ENCODE data around the gene SAMD9L. TPM values are rescaled to one million over a fixed set of nuclear protein-coding genes. Genes with fewer than 3 reads are reported as not detected.

The SAMD9L gene
- total and polyA plus RNA-seq, 2 experiments from 2014 or later = 1.5 to 4.5 TPM

DNA sequence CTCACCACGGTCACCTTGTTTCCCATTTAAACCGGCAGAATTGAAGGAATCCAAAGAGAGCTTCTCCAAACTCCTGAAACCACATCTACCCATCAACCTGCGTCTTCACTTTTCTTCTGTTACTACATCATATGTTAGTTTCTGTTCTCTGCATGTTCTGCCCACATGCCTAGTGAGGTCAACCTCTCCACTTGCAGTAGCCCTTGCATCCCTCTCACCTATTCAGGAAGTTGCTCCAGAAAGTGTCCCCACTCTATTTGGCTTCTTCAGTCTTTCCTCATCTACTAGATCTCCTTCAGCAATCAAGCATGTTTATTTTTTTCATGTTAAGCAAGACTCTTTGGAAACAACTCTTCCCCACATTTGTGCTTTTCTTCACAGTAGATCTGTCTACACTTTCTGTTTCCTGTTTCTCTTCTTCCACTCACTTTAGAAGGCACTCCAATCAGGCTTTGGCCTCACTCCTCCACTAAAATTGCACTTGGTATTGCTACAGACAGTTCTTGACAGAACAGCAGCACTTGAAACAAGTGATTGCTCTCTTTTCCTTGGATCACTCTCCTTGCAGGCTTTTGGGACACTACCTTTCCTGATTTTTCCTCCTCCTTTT is 7.5 kb downstream of the SAMD9L start:
- Histone ChIP-seq H2AFZ (no peak overlapping the region), H3K9me3 (ENCODE audit: low read depth) (no peaks in the 10 kb centered on the region), H3K4me2 (no peak overlapping the region), H3K9me2 (replicated peaks; ENCODE audit: insufficient read depth) (no peaks in the 10 kb centered on the region), H3K27me3 (no peaks in the 10 kb centered on the region), H3K4me3 (no peak overlapping the region), H3K27ac (no peak overlapping the region), H3K79me2 (no peaks in the 10 kb centered on the region), H3K4me1 (ENCODE audit: insufficient read depth) (no peaks in the 10 kb centered on the region), H4K20me1 (ENCODE audit: insufficient read depth, poor library complexity, severe bottlenecking) (no peaks in the 10 kb centered on the region), H3K36me3 (replicated peaks; ENCODE audit: insufficient read depth, low read depth) (no peaks in the 10 kb centered on the region)
- no peak for DNase-seq (ENCODE audit: low spot score)
- 90% methylated on average over 3 of the region's 3 CpGs for WGBS (ENCODE audit: low lambda C conversion rate, missing lambda C conversion rate)
- TF ChIP-seq, protein P1, sequence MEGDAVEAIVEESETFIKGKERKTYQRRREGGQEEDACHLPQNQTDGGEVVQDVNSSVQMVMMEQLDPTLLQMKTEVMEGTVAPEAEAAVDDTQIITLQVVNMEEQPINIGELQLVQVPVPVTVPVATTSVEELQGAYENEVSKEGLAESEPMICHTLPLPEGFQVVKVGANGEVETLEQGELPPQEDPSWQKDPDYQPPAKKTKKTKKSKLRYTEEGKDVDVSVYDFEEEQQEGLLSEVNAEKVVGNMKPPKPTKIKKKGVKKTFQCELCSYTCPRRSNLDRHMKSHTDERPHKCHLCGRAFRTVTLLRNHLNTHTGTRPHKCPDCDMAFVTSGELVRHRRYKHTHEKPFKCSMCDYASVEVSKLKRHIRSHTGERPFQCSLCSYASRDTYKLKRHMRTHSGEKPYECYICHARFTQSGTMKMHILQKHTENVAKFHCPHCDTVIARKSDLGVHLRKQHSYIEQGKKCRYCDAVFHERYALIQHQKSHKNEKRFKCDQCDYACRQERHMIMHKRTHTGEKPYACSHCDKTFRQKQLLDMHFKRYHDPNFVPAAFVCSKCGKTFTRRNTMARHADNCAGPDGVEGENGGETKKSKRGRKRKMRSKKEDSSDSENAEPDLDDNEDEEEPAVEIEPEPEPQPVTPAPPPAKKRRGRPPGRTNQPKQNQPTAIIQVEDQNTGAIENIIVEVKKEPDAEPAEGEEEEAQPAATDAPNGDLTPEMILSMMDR (IDR thresholded peaks at IDR 0.05; ENCODE audit: poor library complexity) = no peak
- TF ChIP-seq EZH2phosphoT487 (IDR thresholded peaks at IDR 0.05; ENCODE audit: low read depth, severe bottlenecking, unreplicated experiment) (no peak), EZH2 (IDR thresholded peaks at IDR 0.05; ENCODE audit: borderline replicate concordance) (no peak)

DNA sequence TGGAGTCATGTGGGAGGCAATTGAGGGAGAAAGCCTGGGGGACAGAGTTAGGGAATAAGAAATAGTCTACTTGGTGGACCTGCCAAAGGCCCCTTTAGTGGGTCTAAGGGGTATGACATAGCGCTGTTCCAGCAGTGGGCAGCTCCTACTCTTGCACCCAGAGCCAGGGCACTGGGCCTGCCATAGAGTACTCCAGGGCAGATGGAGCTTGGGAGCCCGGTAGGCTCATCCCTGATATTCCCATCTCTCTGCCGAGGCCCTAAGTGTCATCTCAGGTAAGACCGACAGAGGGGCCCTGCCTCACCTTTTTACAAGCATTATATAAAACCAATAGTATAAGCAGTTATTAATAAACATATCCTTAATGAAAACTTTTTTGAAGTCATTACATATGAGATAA is 9.6 kb downstream of the SAMD9L start:
- no peak overlapping the region for H3K4me3 ChIP-seq
- no peaks in the 10 kb centered on the region for H3K79me2 ChIP-seq
- no peak overlapping the region for H3K4me2 ChIP-seq
- 94% methylated on average over 4 of the region's 4 CpGs for WGBS (ENCODE audit: low lambda C conversion rate, missing lambda C conversion rate)
- H3K27ac ChIP-seq = no peak overlapping the region
- H3K36me3 ChIP-seq (replicated peaks; ENCODE audit: insufficient read depth, low read depth) = no peaks in the 10 kb centered on the region
- H3K27me3 ChIP-seq = no peaks in the 10 kb centered on the region
- H3K9me3 ChIP-seq (ENCODE audit: low read depth) = no peaks in the 10 kb centered on the region
- no peak for DNase-seq (ENCODE audit: low spot score)
- H2AFZ ChIP-seq = no peak overlapping the region
- no peaks in the 10 kb centered on the region for H3K4me1 ChIP-seq (ENCODE audit: insufficient read depth)
- H4K20me1 ChIP-seq (ENCODE audit: insufficient read depth, poor library complexity, severe bottlenecking) = no peaks in the 10 kb centered on the region
- TF ChIP-seq, protein P1 (IDR thresholded peaks at IDR 0.05; ENCODE audit: poor library complexity) = no peak
- TF ChIP-seq EZH2phosphoT487 (IDR thresholded peaks at IDR 0.05; ENCODE audit: low read depth, severe bottlenecking, unreplicated experiment) (no peak), EZH2 (IDR thresholded peaks at IDR 0.05; ENCODE audit: borderline replicate concordance) (no peak)
- H3K9me2 ChIP-seq (replicated peaks; ENCODE audit: insufficient read depth) = no peaks in the 10 kb centered on the region

DNA sequence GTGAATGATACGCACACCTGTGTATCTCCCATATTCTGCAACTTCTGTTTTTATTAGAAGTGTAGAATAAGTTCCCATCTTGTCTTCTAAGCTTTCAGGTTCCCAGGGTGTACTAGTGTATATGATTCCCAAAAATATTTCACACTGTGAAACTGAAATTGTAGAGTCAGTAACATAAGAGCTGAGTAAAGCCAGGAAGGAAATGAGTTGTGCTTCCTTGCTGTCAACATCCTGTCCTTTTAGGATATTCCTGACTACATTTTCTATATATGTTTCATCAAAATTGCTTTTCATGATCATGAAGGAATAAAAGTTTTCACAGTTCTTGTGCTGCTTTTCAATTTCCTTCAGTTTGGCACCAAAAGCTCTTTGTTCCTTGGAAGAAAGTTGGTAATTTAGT is 15.2 kb downstream of the SAMD9L start:
- no peak overlapping the region for H3K4me3 ChIP-seq
- no peak overlapping the region for H3K27ac ChIP-seq
- no peaks in the 10 kb centered on the region for H3K9me2 ChIP-seq (replicated peaks; ENCODE audit: insufficient read depth)
- no peak overlapping the region for H3K4me2 ChIP-seq
- DNase-seq (ENCODE audit: low spot score) = no peak
- no peak overlapping the region for H2AFZ ChIP-seq
- no peaks in the 10 kb centered on the region for H3K36me3 ChIP-seq (replicated peaks; ENCODE audit: insufficient read depth, low read depth)
- TF ChIP-seq EZH2 (IDR thresholded peaks at IDR 0.05; ENCODE audit: borderline replicate concordance) (no peak), EZH2phosphoT487 (IDR thresholded peaks at IDR 0.05; ENCODE audit: low read depth, severe bottlenecking, unreplicated experiment) (no peak)
- TF ChIP-seq, protein P1 (IDR thresholded peaks at IDR 0.05; ENCODE audit: poor library complexity) = no peak
- no peaks in the 10 kb centered on the region for H3K9me3 ChIP-seq (ENCODE audit: low read depth)
- no peaks in the 10 kb centered on the region for H4K20me1 ChIP-seq (ENCODE audit: insufficient read depth, poor library complexity, severe bottlenecking)
- no peaks in the 10 kb centered on the region for H3K27me3 ChIP-seq
- no peaks in the 10 kb centered on the region for H3K4me1 ChIP-seq (ENCODE audit: insufficient read depth)
- H3K79me2 ChIP-seq = no peaks in the 10 kb centered on the region
- WGBS (ENCODE audit: low lambda C conversion rate, missing lambda C conversion rate) = 85% methylated on average over 1 of the region's 1 CpG

Measured in hepatocyte (in vitro differentiated cells).